GM10248 (cell line): Measurements from ENCODE around the gene CRP.

Experiments
- CTCF ChIA-PET: fragments of 300-600 bp; sonication (Branson Sonifier 250); formaldehyde crosslinking; extraction: SDS; loops from one replicate; lab custom pipeline; 2021; ENCODE audit warnings: antibody characterized with exemption; lab: Yijun Ruan, JAX
- POLR2A ChIA-PET: fragments of 350-650 bp; sonication (Branson Sonifier 250); formaldehyde crosslinking; extraction: SDS; loops from one replicate; lab custom pipeline; 2020; ENCODE audit warnings: antibody characterized with exemption; lab: Yijun Ruan, JAX
- DNase-seq: peaks from one replicate; pipeline ENCODE4 v3.0.0; 2012; ENCODE audit errors: extremely low spot score
- CTCF ChIP-seq: IDR thresholded peaks from 2 replicates; pipeline ENCODE4 v1.5.1; 2012; ENCODE audit warnings: mild to moderate bottlenecking, low read depth; ENCODE audit errors: extremely low read depth, missing control alignments, control extremely low read depth

The CRP gene

GRCh38 chr1:159714529-159714928, at the start of gene CRP:
Gene CRP (minus strand): TSS chr1:159714589. CDS start chr1:159714485, 104 bp downstream.
- ChIA-PET POLR2A (no interaction called here), CTCF (no interaction called here)
- DNase-seq: no peak
- TF ChIP-seq CTCF: no peak

GRCh38 chr1:159763686-159764085, 49.3 kb upstream of the CRP start:
- DNase-seq: no peak
- no peak for TF ChIP-seq CTCF
- CTCF ChIA-PET: interaction anchor here (1.4 kb wide), 1 partner anchor 11 kb away, joined by 4 read pairs; no protein-coding TSS in a partner anchor
- POLR2A ChIA-PET: no interaction called here

GRCh38 chr1:159756397-159756796, 42.0 kb upstream of the CRP start:
- CTCF ChIA-PET: interaction anchor here (1.0 to 1.5 kb wide), 3 partner anchors 40 to 251 kb away, joined by 3 to 4 read pairs (median 4); no protein-coding TSS in a partner anchor

GRCh38 chr1:159755451-159756007, 41.1 kb upstream of the CRP start:
- DNase-seq: no peak
- no peak for TF ChIP-seq CTCF
- ChIA-PET POLR2A (no interaction called here), CTCF (interaction anchor here (1.2 kb wide), 1 partner anchor 42 kb away, joined by 3 read pairs; no protein-coding TSS in a partner anchor)

More at GRCh38 chr1:159756397-159756796, 42.0 kb upstream of the CRP start:
- POLR2A ChIA-PET: no interaction called here
- DNase-seq: no peak
- TF ChIP-seq CTCF: no peak

- DNase-seq: no peak
- no peak for TF ChIP-seq CTCF
- ChIA-PET CTCF (interaction anchor here (1.5 kb wide), 1 partner anchor 10 kb away, joined by 4 read pairs; no protein-coding TSS in a partner anchor), POLR2A (no interaction called here)
These were observed 39.0 kb upstream of the CRP start for GRCh38 chr1:159753386-159753785.

GRCh38 chr1:159752135-159752580, 37.8 kb upstream of the CRP start:
- no peak for TF ChIP-seq CTCF
- DNase-seq: no peak
- ChIA-PET POLR2A (no interaction called here), CTCF (interaction anchor here (0.8 to 1.5 kb wide), 2 partner anchors 11 to 13 kb away, joined by 3 to 4 read pairs; no protein-coding TSS in a partner anchor)
